Left colon (tissue), 2 donors: ENCODE measurements around the gene KRT3. TPM values are rescaled to one million over a fixed set of nuclear protein-coding genes. Genes with fewer than 3 reads are reported as not detected.

Source experiments
- ATAC-seq: fragments of 200-7000 bp; cut with Tn5 transposase; one replicate; pipeline ENCODE4 v1.9.1; 2020; ENCODE audit warnings: mild to moderate bottlenecking, moderate library complexity
- DNase-seq, 2 donors: peaks; one replicate each; pipeline ENCODE4 v3.0.0-alpha.2; 2020
- intact Hi-C, 2 donors: fragments of 100-400 bp; cut with DNase I in 1 of 2; cut with micrococcal nuclease in 1 of 2; formaldehyde crosslinking; loops; one replicate each; pipeline versions ENCODE4 v1.11.2 to v1.14.0; 2022; cut with DNase I, micrococcal nuclease
- total RNA-seq, 2 donors: library from RNA; stranded (reverse); fragmentation: NEBNext Ultra II Directional; extraction: Animal tissue kit (Norgen Biotek cat#: 25700); gene quantifications; one replicate each; pipeline ENCODE4 v1.2.1, GENCODE V29; 2021
- donor health status: DM: no; HTN: no; CAD: no.
- donor health status: DM: yes; HTN: yes; CAD: no.

The KRT3 gene
- total RNA-seq, 2 donors from 2014 or later: not detected

GRCh38 chr12:52828591-52829021 lies 32.7 kb upstream of the KRT3 start:
- DNase-seq (no peak), ATAC-seq (no peak)

GRCh38 chr12:52828156-52828555 lies 32.2 kb upstream of the KRT3 start:
- ATAC-seq: no peak
- DNase-seq: no peak
- intact Hi-C loops: no loop called here

More at GRCh38 chr12:52828591-52829021, 32.7 kb upstream of the KRT3 start:
- intact Hi-C loops: no loop called here

DNA sequence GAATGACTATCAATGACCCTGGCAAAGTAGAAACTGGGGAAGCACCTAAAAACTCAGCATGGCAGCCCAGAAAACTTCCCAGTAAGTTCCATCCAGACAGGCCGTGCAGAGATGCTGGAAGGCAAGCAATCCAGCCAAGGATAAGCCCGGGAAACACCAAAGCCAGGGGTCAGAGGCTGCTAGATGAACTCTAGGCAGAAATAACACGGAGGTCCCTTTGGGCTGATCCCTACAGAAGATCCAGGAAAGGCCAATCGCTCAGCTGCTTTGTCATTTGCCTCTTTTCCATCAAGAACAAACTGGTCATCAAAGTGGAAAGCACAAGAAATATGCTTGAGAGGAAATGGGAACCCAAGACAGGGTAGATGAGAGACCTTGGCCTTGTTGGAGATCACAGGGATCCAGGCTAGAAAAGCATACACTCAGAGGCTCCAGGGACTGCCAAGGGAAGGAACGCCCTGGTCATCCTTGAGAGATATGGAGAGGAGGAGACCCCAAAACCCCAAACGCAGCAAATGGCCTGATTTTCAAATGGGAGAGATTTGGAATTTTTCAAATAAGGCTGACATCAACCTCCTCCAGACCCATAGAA lies 31.7 kb upstream of the KRT3 start:
- DNase-seq (no peak), ATAC-seq (no peak)
- intact Hi-C loops: no loop called here

- intact Hi-C loops: no loop called here
- no peak for DNase-seq
These were observed 30.9 kb upstream of the KRT3 start for GRCh38 chr12:52826611-52827498.

GRCh38 chr12:52825961-52826360 lies 30.0 kb upstream of the KRT3 start:
- DNase-seq: no peak
- intact Hi-C loops: no loop called here
- ATAC-seq: no peak

More at GRCh38 chr12:52826611-52827498, 30.9 kb upstream of the KRT3 start:
- no peak for ATAC-seq

DNA sequence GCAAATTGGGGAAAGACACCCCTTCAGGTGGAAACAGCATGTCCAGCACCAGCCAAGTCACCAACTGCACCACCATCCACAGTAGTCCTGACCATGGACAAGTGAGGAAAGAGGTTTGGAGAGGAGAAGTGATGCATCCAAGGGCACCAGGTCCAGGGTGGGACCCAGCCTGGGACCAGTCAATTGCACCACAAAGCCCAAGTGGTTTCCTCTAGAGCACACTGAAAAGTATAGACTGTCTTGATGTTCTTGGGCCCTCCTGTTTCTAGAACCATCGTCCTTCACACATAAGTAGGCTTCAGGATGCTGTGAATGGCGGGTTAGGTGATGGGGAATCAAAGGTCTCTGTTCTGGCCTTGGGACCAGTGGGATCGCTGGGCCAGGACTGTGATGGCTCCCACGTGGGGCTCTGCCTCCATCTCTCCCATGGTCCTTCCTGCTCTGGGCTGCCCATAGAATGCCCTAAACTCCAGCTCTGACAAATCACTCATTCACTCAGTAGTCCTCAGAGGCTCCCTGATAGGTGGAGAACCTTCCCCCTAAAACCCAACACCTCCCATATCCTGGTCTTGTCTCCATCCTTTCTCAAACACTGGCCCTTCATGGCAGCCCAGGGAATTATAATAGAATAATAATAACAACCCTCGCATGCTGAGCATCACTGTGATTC lies 29.0 kb upstream of the KRT3 start:
- DNase-seq (no peak), ATAC-seq (no peak)
- intact Hi-C loops: no loop called here

- DNase-seq (no peak), ATAC-seq (no peak)
- intact Hi-C loops: no loop called here
These were observed 28.0 kb upstream of the KRT3 start for GRCh38 chr12:52823761-52824450.

DNA sequence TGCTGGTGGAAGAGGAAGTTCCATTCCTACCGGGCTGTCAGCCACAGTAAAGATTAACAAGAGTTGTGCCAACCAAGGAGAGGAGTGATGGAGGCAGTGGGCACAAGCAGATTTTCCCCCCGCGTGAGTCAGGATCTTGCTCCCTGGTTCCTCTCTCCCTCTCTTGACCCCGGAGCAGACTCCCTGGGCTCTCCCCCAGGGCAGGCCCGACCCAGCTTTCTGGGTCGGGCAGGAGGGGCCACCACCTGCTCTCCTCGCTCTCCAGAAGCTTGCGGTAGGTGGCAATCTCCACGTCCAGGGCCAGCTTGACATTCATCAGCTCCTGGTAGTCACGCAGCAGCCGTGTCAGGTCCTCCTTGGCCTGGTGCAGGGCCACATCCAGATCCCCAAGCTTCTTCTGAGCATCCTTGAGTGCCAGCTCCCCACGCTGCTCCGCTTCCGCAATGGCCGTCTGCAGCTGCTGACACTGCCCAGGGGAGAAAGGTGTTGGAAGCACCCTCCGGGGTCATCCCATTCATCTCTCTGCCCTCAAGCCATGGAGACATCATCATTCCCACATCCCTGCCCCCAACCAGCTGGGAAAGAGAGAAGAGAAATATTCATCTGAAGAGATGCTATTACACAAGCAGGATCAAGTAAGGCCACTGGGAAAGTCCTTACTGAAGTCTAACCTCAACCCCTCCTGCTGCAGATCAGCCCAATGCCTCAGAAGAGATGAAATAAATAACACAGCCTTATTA lies 27.0 kb upstream of the KRT3 start:
- intact Hi-C loops: no loop called here
- ATAC-seq: peak; percentile 34
- DNase-seq: no peak

DNA sequence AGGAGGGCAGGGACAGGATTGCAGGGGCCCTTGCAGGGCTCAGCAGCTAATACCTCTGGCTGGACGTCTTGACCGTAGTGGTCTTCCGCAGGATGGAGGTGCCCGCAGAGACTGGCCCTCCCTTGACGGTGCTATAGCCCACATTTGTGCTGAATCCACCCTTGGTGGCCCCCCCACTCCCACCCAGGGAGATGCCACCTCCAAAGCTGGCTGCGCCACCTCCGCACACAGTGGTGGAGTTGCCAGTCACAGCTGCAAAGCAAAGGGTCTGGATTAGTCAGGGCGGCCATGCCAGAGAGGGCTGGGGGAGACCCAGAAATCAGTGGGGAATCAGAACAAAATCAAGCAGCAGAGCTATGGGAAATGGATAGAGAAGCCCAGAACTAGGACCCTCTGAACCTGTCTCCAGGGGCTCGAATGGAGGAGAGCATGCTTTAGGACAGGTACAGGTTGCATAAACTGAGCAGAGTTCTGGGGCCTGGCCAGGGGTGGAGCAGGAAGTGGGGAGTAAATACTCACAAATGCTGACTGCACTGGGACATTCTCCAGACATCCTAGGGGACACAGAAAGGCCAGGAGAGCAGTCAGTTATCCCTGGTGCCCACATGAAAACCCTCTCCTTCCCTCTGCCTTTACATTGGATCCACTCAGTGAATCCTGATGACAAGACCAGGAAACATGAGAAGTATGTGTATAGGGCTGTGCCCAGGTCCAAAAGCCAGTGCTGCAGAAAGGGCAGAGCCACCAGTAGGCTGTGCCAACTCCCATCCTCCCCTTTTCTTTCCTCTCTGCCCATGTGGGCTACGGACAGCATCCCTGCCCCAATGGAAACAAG lies 26.1 kb upstream of the KRT3 start:
- ATAC-seq (peak; percentile 87), DNase-seq (peak in 1 of 2 donors; percentile 32)
- intact Hi-C loops: no loop called here

- intact Hi-C loops: no loop called here
- ATAC-seq (no peak), DNase-seq (no peak)
These were observed 25.3 kb upstream of the KRT3 start for GRCh38 chr12:52821071-52821730.

GRCh38 chr12:52820521-52820920 lies 24.6 kb upstream of the KRT3 start:
- DNase-seq: no peak
- intact Hi-C loops: no loop called here
- ATAC-seq: no peak

- ATAC-seq (no peak), DNase-seq (no peak)
- intact Hi-C loops: no loop called here
These were observed 24.0 kb upstream of the KRT3 start for GRCh38 chr12:52819731-52820510.

GRCh38 chr12:52818887-52819420 lies 23.0 kb upstream of the KRT3 start:
- intact Hi-C loops: no loop called here
- ATAC-seq: no peak
- DNase-seq: no peak

GRCh38 chr12:52818388-52818787 lies 22.5 kb upstream of the KRT3 start:
- peak; percentile 21 for ATAC-seq
- intact Hi-C loops: no loop called here
- no peak for DNase-seq

GRCh38 chr12:52817699-52818238 lies 21.9 kb upstream of the KRT3 start:
- intact Hi-C loops: no loop called here
- DNase-seq (no peak), ATAC-seq (no peak)
